Liver (tissue), 3 donors: ENCODE measurements around the gene PLD3.

Source experiments
- NR2F2 ChIP-seq: IDR thresholded peaks from 2 replicates; pipeline ENCODE4 v1.6.1; 2016; ENCODE audit warnings: antibody characterized with exemption
- REST ChIP-seq: IDR thresholded peaks from 2 replicates; pipeline ENCODE4 v1.6.1; 2016; ENCODE audit warnings: antibody characterized with exemption, mild to moderate bottlenecking
- SP1 ChIP-seq: IDR thresholded peaks from 2 replicates; pipeline ENCODE4 v1.6.1; 2018; ENCODE audit warnings: antibody characterized with exemption, mild to moderate bottlenecking
- YY1 ChIP-seq: IDR thresholded peaks from 2 replicates; pipeline ENCODE4 v1.6.1; 2016; ENCODE audit warnings: antibody characterized with exemption, mild to moderate bottlenecking
- TF ChIP-seq, protein P1 (sequence below): IDR thresholded peaks from 2 replicates; pipeline ENCODE4 v1.6.1; 2016; ENCODE audit warnings: antibody characterized with exemption
- TF ChIP-seq, protein P2 (sequence below): fragments of 150-350 bp; IDR thresholded peaks from 2 replicates; pipeline ENCODE4 v1.5.1; 2017; ENCODE audit warnings: improper control_type of control experiment, low read depth, low read length; ENCODE audit not compliant: missing input control
- donor health status: healthy.
- donor health status: healthy.

- TF ChIP-seq YY1 (no peak), NR2F2 (no peak), SP1 (no peak), REST (no peak)
- TF ChIP-seq, protein P1, sequence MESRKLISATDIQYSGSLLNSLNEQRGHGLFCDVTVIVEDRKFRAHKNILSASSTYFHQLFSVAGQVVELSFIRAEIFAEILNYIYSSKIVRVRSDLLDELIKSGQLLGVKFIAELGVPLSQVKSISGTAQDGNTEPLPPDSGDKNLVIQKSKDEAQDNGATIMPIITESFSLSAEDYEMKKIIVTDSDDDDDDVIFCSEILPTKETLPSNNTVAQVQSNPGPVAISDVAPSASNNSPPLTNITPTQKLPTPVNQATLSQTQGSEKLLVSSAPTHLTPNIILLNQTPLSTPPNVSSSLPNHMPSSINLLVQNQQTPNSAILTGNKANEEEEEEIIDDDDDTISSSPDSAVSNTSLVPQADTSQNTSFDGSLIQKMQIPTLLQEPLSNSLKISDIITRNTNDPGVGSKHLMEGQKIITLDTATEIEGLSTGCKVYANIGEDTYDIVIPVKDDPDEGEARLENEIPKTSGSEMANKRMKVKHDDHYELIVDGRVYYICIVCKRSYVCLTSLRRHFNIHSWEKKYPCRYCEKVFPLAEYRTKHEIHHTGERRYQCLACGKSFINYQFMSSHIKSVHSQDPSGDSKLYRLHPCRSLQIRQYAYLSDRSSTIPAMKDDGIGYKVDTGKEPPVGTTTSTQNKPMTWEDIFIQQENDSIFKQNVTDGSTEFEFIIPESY = no peak
- TF ChIP-seq, protein P2, sequence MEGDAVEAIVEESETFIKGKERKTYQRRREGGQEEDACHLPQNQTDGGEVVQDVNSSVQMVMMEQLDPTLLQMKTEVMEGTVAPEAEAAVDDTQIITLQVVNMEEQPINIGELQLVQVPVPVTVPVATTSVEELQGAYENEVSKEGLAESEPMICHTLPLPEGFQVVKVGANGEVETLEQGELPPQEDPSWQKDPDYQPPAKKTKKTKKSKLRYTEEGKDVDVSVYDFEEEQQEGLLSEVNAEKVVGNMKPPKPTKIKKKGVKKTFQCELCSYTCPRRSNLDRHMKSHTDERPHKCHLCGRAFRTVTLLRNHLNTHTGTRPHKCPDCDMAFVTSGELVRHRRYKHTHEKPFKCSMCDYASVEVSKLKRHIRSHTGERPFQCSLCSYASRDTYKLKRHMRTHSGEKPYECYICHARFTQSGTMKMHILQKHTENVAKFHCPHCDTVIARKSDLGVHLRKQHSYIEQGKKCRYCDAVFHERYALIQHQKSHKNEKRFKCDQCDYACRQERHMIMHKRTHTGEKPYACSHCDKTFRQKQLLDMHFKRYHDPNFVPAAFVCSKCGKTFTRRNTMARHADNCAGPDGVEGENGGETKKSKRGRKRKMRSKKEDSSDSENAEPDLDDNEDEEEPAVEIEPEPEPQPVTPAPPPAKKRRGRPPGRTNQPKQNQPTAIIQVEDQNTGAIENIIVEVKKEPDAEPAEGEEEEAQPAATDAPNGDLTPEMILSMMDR = no peak
These were observed 4.1 kb upstream of the PLD3 start for GRCh38 chr19:40344422-40344821.
